Hepatocyte (in vitro differentiated cells): ENCODE data around the gene C4orf50. TPM values are rescaled to one million over a fixed set of nuclear protein-coding genes. Genes with fewer than 3 reads are reported as not detected.

Experiments used
- DNase-seq: peaks from one replicate; pipeline ENCODE4 v3.0.0-alpha.2; 2016; ENCODE audit warnings: low spot score
- H2AFZ ChIP-seq: fragments of 200-600 bp; sonication (generic); 2 replicates; pipeline ENCODE4 v1.6.0; 2016; ENCODE audit warnings: antibody characterized with exemption, mild to moderate bottlenecking
- H3K27ac ChIP-seq: fragments of 200-600 bp; sonication (generic); 2 replicates; pipeline ENCODE4 v1.5.1; 2016; ENCODE audit warnings: mild to moderate bottlenecking
- H3K27me3 ChIP-seq: fragments of 200-600 bp; sonication (generic); 2 replicates; pipeline ENCODE4 v1.6.1; 2016
- H3K36me3 ChIP-seq: fragments of 200-600 bp; sonication (generic); replicated peaks from 2 replicates; pipeline ENCODE4 v1.5.1; 2016; ENCODE audit warnings: low read depth; ENCODE audit not compliant: insufficient read depth
- H3K4me1 ChIP-seq: fragments of 200-600 bp; sonication (generic); 2 replicates; pipeline ENCODE4 v1.5.1; 2016; ENCODE audit warnings: mild to moderate bottlenecking, moderate library complexity; ENCODE audit not compliant: insufficient read depth
- H3K4me2 ChIP-seq: fragments of 200-600 bp; sonication (generic); 2 replicates; pipeline ENCODE4 v1.6.0; 2016
- H3K4me3 ChIP-seq: fragments of 200-600 bp; sonication (generic); 2 replicates; pipeline ENCODE4 v1.5.1; 2016; ENCODE audit warnings: mild to moderate bottlenecking
- H3K79me2 ChIP-seq: fragments of 200-600 bp; sonication (generic); 2 replicates; pipeline ENCODE4 v1.6.0; 2017; ENCODE audit warnings: mild to moderate bottlenecking
- H3K9me2 ChIP-seq: fragments of 200-600 bp; sonication (generic); replicated peaks from 2 replicates; pipeline ENCODE4 v1.6.0; 2017; ENCODE audit warnings: mild to moderate bottlenecking; ENCODE audit not compliant: insufficient read depth
- H3K9me3 ChIP-seq: fragments of 200-600 bp; sonication (generic); 2 replicates; pipeline ENCODE4 v1.5.1; 2016; ENCODE audit warnings: low read depth, mild to moderate bottlenecking
- H4K20me1 ChIP-seq: fragments of 200-600 bp; sonication (generic); 2 replicates; pipeline ENCODE4 v1.6.0; 2016; ENCODE audit warnings: mild to moderate bottlenecking; ENCODE audit not compliant: insufficient read depth, poor library complexity, severe bottlenecking
- CTCF ChIP-seq: fragments of 200-600 bp; sonication (generic); IDR thresholded peaks from 2 replicates; pipeline ENCODE4 v1.5.1; 2016; ENCODE audit warnings: antibody characterized with exemption, mild to moderate bottlenecking; ENCODE audit not compliant: poor library complexity
- EZH2 ChIP-seq: fragments of 200-600 bp; sonication (generic); IDR thresholded peaks from 2 replicates; pipeline ENCODE4 v1.6.1; 2016; ENCODE audit warnings: antibody characterized with exemption, mild to moderate bottlenecking, borderline replicate concordance
- EZH2phosphoT487 ChIP-seq: fragments of 200-600 bp; sonication (generic); IDR thresholded peaks from one replicate; pipeline ENCODE4 v1.6.1; 2018; ENCODE audit warnings: antibody characterized with exemption, mild to moderate bottlenecking, low read depth, moderate library complexity; ENCODE audit not compliant: unreplicated experiment, severe bottlenecking
- WGBS: methylation state at CpG from one replicate; pipeline ENCODE4 v1.1.6; 2016; ENCODE audit warnings: low lambda C conversion rate; ENCODE audit errors: missing lambda C conversion rate; 5-methylcytosine and 5-hydroxymethylcytosine counted together
- polyA plus RNA-seq: library from polyadenylated mRNA; unstranded; fragments of >200 nt; fragmentation: Nextera tagmentation; extraction: Ambion mirVana; gene quantifications from 2 replicates; pipeline ENCODE4 v1.2.1, GENCODE V29; 2016
- total RNA-seq: library from RNA; depleted of rRNA; stranded (reverse); fragments of >200 nt; gene quantifications from 2 replicates; pipeline ENCODE4 v1.2.3, GENCODE V29; 2014

C4orf50 gene
- total and polyA plus RNA-seq, 2 experiments from 2014 or later = not detected

GRCh38 chr4:5932035-5932568 lies 86.1 kb downstream of the C4orf50 start:
- H2AFZ ChIP-seq = no peak overlapping the region
- no peak overlapping the region for H3K4me2 ChIP-seq
- no peak overlapping the region for H3K27ac ChIP-seq
- H3K36me3 ChIP-seq = no peaks in the 10 kb centered on the region
- no peak for TF ChIP-seq EZH2phosphoT487
- no peak for TF ChIP-seq CTCF
- TF ChIP-seq EZH2 = no peak
- H3K79me2 ChIP-seq = no peaks in the 10 kb centered on the region
- 87% methylated on average over 9 of the region's 12 CpGs for WGBS
- no peaks in the 10 kb centered on the region for H3K9me2 ChIP-seq
- no peak overlapping the region for H3K4me3 ChIP-seq
- peaks cover 12% of the 10 kb centered on the region for H3K27me3 ChIP-seq
- no peaks in the 10 kb centered on the region for H3K9me3 ChIP-seq
- no peak for DNase-seq
- H3K4me1 ChIP-seq = no peaks in the 10 kb centered on the region
- H4K20me1 ChIP-seq = no peaks in the 10 kb centered on the region

- no peaks in the 10 kb centered on the region for H3K9me2 ChIP-seq
- H3K9me3 ChIP-seq = no peaks in the 10 kb centered on the region
- no peak for DNase-seq
- 64% methylated on average over 9 of the region's 9 CpGs for WGBS
- peaks cover 12% of the 10 kb centered on the region for H3K27me3 ChIP-seq
- no peak overlapping the region for H3K4me3 ChIP-seq
- H3K4me2 ChIP-seq = no peak overlapping the region
- TF ChIP-seq EZH2phosphoT487 (no peak), EZH2 (no peak), CTCF (no peak)
- H3K27ac ChIP-seq = no peak overlapping the region
- no peaks in the 10 kb centered on the region for H3K4me1 ChIP-seq
- no peak overlapping the region for H2AFZ ChIP-seq
- H4K20me1 ChIP-seq = no peaks in the 10 kb centered on the region
- no peaks in the 10 kb centered on the region for H3K36me3 ChIP-seq
- no peaks in the 10 kb centered on the region for H3K79me2 ChIP-seq
Observed at GRCh38 chr4:5931526-5931925, 86.7 kb downstream of the C4orf50 start.

DNA sequence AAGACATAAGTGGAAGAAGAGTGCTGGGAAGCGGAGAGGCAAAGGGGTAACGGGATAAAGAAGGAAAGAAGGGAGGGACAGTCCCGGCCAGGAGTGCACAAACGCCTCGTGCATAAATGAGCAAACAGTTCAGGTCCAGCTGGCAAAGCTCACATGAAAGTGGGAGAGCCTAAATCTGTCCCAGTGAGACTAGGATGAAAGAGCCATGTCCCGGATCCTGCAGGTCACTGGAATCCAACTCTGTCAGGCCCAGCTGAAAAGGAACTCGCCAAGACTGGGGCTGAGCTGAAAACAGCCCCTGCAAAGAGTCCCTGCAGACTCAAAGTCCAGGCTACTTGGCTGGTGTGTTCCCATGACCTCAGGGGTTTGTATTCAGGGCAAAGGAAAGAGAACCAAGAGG lies 87.4 kb downstream of the C4orf50 start:
- no peak overlapping the region for H3K4me3 ChIP-seq
- TF ChIP-seq EZH2phosphoT487 = no peak
- no peak for TF ChIP-seq CTCF
- no peak for TF ChIP-seq EZH2
- no peaks in the 10 kb centered on the region for H4K20me1 ChIP-seq
- no peaks in the 10 kb centered on the region for H3K79me2 ChIP-seq
- no peaks in the 10 kb centered on the region for H3K4me1 ChIP-seq
- peaks cover 12% of the 10 kb centered on the region for H3K27me3 ChIP-seq
- H3K27ac ChIP-seq = no peak overlapping the region
- no peak for DNase-seq
- H3K4me2 ChIP-seq = no peak overlapping the region
- H3K36me3 ChIP-seq = no peaks in the 10 kb centered on the region
- WGBS = 80% methylated on average over 7 of the region's 7 CpGs
- H3K9me3 ChIP-seq = no peaks in the 10 kb centered on the region
- no peaks in the 10 kb centered on the region for H3K9me2 ChIP-seq
- no peak overlapping the region for H2AFZ ChIP-seq

GRCh38 chr4:5930456-5930855 lies 87.8 kb downstream of the C4orf50 start:
- Histone ChIP-seq H3K36me3 (no peaks in the 10 kb centered on the region), H2AFZ (no peak overlapping the region), H4K20me1 (no peaks in the 10 kb centered on the region), H3K27ac (no peak overlapping the region), H3K9me2 (no peaks in the 10 kb centered on the region), H3K79me2 (no peaks in the 10 kb centered on the region), H3K4me3 (no peak overlapping the region), H3K27me3 (peaks cover 12% of the 10 kb centered on the region), H3K4me2 (no peak overlapping the region), H3K9me3 (no peaks in the 10 kb centered on the region), H3K4me1 (no peaks in the 10 kb centered on the region)
- TF ChIP-seq EZH2phosphoT487 = no peak
- TF ChIP-seq CTCF = no peak
- TF ChIP-seq EZH2 = no peak
- 89% methylated on average over 8 of the region's 8 CpGs for WGBS
- DNase-seq = no peak
